H9 (cell line): ENCODE results near the gene TSC2. TPM values are rescaled to one million over a fixed set of nuclear protein-coding genes. Genes with fewer than 3 reads are reported as not detected.

Experiments
- DNase-seq: peaks from one replicate; pipeline ENCODE4 v3.0.0-alpha.2; 2017
- H2AFZ ChIP-seq: one replicate; pipeline ENCODE4 v1.6.1; 2013; ENCODE audit warnings: mild to moderate bottlenecking, low read length, control low read depth, moderate library complexity
- H2AK5ac ChIP-seq: 2 replicates; pipeline ENCODE4 v1.6.1; 2013; ENCODE audit warnings: low read length, control low read depth, mixed read lengths; ENCODE audit not compliant: insufficient read length
- H2BK120ac ChIP-seq: one replicate; pipeline ENCODE4 v1.6.1; 2013; ENCODE audit warnings: low read depth, mild to moderate bottlenecking, low read length, control low read depth, inconsistent platforms; ENCODE audit not compliant: poor library complexity, severe bottlenecking
- H2BK12ac ChIP-seq: 2 replicates; pipeline ENCODE4 v1.6.1; 2013; ENCODE audit warnings: low read length, control low read depth, mixed read lengths, low read depth; ENCODE audit not compliant: insufficient read length
- H2BK15ac ChIP-seq: 2 replicates; pipeline ENCODE4 v1.6.1; 2013; ENCODE audit warnings: low read depth, low read length, control low read depth
- H2BK20ac ChIP-seq: one replicate; pipeline ENCODE4 v1.6.1; 2013; ENCODE audit warnings: low read depth, mild to moderate bottlenecking, low read length, control low read depth, inconsistent platforms; ENCODE audit not compliant: poor library complexity, severe bottlenecking
- H2BK5ac ChIP-seq: 2 replicates; pipeline ENCODE4 v1.6.1; 2013; ENCODE audit warnings: low read length, control low read depth, mixed read lengths; ENCODE audit not compliant: insufficient read length
- H3K14ac ChIP-seq: 2 replicates; pipeline ENCODE4 v1.6.1; 2013; ENCODE audit warnings: low read length, control low read depth; ENCODE audit not compliant: insufficient read depth
- H3K18ac ChIP-seq: 2 replicates; pipeline ENCODE4 v1.6.1; 2013; ENCODE audit warnings: low read depth, mild to moderate bottlenecking, mixed read lengths, low read length, control low read depth; ENCODE audit not compliant: insufficient read length
- H3K23ac ChIP-seq: 2 replicates; pipeline ENCODE4 v1.6.1; 2013; ENCODE audit warnings: low read length, control low read depth, mixed read lengths, low read depth; ENCODE audit not compliant: insufficient read length
- H3K23me2 ChIP-seq: 2 replicates; pipeline ENCODE4 v1.6.1; 2013; ENCODE audit warnings: low read depth, mild to moderate bottlenecking, mixed read lengths, low read length, control low read depth; ENCODE audit not compliant: insufficient read length, poor library complexity, severe bottlenecking
- H3K27ac ChIP-seq: 2 replicates; pipeline ENCODE4 v1.5.1; 2013; ENCODE audit warnings: low read length, control low read depth, mixed read lengths, low read depth; ENCODE audit not compliant: insufficient read length
- H3K27me3 ChIP-seq: 2 replicates; pipeline ENCODE4 v1.6.1; 2013; ENCODE audit warnings: low read length, control low read depth, inconsistent platforms; ENCODE audit not compliant: insufficient read depth
- H3K4ac ChIP-seq: 2 replicates; pipeline ENCODE4 v1.6.1; 2013; ENCODE audit warnings: low read depth, mild to moderate bottlenecking, control low read depth, inconsistent platforms, low read length, moderate library complexity
- H3K4me1 ChIP-seq: 2 replicates; pipeline ENCODE4 v1.6.1; 2013; ENCODE audit warnings: low read length, control low read depth, inconsistent platforms; ENCODE audit not compliant: insufficient read depth
- H3K4me2 ChIP-seq: 2 replicates; pipeline ENCODE4 v1.6.1; 2013; ENCODE audit warnings: low read length, control low read depth, mixed read lengths; ENCODE audit not compliant: insufficient read length, insufficient read depth
- H3K56ac ChIP-seq: 2 replicates; pipeline ENCODE4 v1.6.1; 2013; ENCODE audit warnings: low read depth, mild to moderate bottlenecking, mixed read lengths, low read length, control low read depth; ENCODE audit not compliant: insufficient read length
- H3K79me1 ChIP-seq: 2 replicates; pipeline ENCODE4 v1.6.1; 2013; ENCODE audit warnings: low read depth, mild to moderate bottlenecking, moderate library complexity, low read length, control low read depth, inconsistent platforms; ENCODE audit not compliant: insufficient read depth, poor library complexity, severe bottlenecking
- H3K79me2 ChIP-seq: 2 replicates; pipeline ENCODE4 v1.6.1; 2013; ENCODE audit warnings: low read length, control low read depth, inconsistent platforms; ENCODE audit not compliant: insufficient read depth
- H3K9ac ChIP-seq: 2 replicates; pipeline ENCODE4 v1.6.1; 2013; ENCODE audit warnings: low read length, control low read depth, mixed read lengths; ENCODE audit not compliant: insufficient read length; ENCODE audit errors: extremely low read depth
- H3K9me3 ChIP-seq: one replicate; pipeline ENCODE4 v1.6.1; 2013; ENCODE audit warnings: low read depth, low read length, inconsistent platforms; ENCODE audit not compliant: control insufficient read depth
- H3T11ph ChIP-seq: one replicate; pipeline ENCODE4 v1.6.1; 2013; ENCODE audit warnings: mild to moderate bottlenecking, low read length, control low read depth, inconsistent platforms
- H4K20me1 ChIP-seq: one replicate; pipeline ENCODE4 v1.6.1; 2013; ENCODE audit not compliant: control insufficient read depth, insufficient read length, insufficient read depth
- H4K5ac ChIP-seq: 2 replicates; pipeline ENCODE4 v1.6.1; 2013; ENCODE audit warnings: low read depth, mild to moderate bottlenecking, mixed read lengths, low read length, control low read depth; ENCODE audit not compliant: insufficient read length
- H4K8ac ChIP-seq: replicated peaks from 2 replicates; pipeline ENCODE4 v1.6.1; 2013; ENCODE audit warnings: low read length, control low read depth, mixed read lengths, low read depth; ENCODE audit not compliant: insufficient read length
- H4K91ac ChIP-seq: 2 replicates; pipeline ENCODE4 v1.6.1; 2013; ENCODE audit warnings: low read depth, mild to moderate bottlenecking, moderate library complexity, mixed read lengths, low read length, control low read depth; ENCODE audit not compliant: insufficient read length
- H3K27ac Mint-ChIP-seq, 3 experiments: 2 replicates in 2 of 3; 3 replicates in 1 of 3; pipeline ENCODE4 v1.8.0; 2020 to 2021; ENCODE audit warnings: mixed read lengths in 3 of 3, mild to moderate bottlenecking in 1 of 3, moderate library complexity in 1 of 3
- H3K27me3 Mint-ChIP-seq: 2 replicates; pipeline ENCODE4 v1.8.0; 2021; ENCODE audit warnings: low read depth, mild to moderate bottlenecking, moderate library complexity, mixed read lengths
- H3K36me3 Mint-ChIP-seq, 3 experiments: 2 replicates in 2 of 3; 3 replicates in 1 of 3; pipeline ENCODE4 v1.8.0; 2020 to 2021; ENCODE audit warnings: low read depth in 3 of 3, mixed read lengths in 3 of 3; ENCODE audit not compliant: insufficient read depth in 1 of 3
- H3K4me1 Mint-ChIP-seq, 2 experiments: 2 replicates each; pipeline ENCODE4 v1.8.0; 2020; ENCODE audit warnings: mixed read lengths in 2 of 2
- H3K4me3 Mint-ChIP-seq, 2 experiments: 2 replicates in 1 of 2; 3 replicates in 1 of 2; pipeline ENCODE4 v1.8.0; 2020 to 2021; ENCODE audit warnings: mild to moderate bottlenecking in 2 of 2, mixed read lengths in 2 of 2, moderate library complexity in 1 of 2
- H3K9me3 Mint-ChIP-seq, 2 experiments: 2 replicates in 1 of 2; 3 replicates in 1 of 2; pipeline ENCODE4 v1.8.0; 2020; ENCODE audit warnings: mild to moderate bottlenecking in 2 of 2, mixed read lengths in 2 of 2, moderate library complexity in 1 of 2
- CTCF ChIP-seq: fragments of 200-600 bp; sonication (generic); conservative IDR thresholded peaks from 3 replicates; pipeline ENCODE4 v1.8.0; 2021; ENCODE audit warnings: antibody characterized with exemption, mild to moderate bottlenecking
- WGBS: extraction: QIAGEN DNeasy Blood & Tissue Kit; methylation state at CpG from one replicate; pipeline ENCODE4 v1.1.7; 2013; ENCODE audit warnings: missing lambda C conversion rate, low lambda C conversion rate, mixed read lengths; ENCODE audit not compliant: insufficient read length; ENCODE audit errors: extremely low coverage; 5-methylcytosine and 5-hydroxymethylcytosine counted together
- total RNA-seq: library from RNA; stranded (reverse); gene quantifications from 2 replicates; pipeline ENCODE4 v1.2.1, GENCODE V29; 2021

TSC2 gene
- total RNA-seq, 1 experiment from 2014 or later = 122 TPM

DNA sequence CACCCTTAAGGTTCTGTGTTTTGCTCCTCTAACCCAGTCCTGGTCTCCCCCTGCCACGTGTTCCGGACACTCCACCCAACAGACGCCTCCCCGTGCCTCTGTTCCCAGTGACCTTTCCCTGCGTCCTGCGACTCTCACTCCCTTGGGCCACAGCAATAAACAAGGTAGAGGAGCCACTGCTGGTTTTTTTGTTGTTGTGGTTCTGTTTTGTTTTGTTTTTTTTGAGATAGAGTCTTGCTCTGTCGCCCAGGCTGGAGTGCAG lies 31.9 kb upstream of the TSC2 start:
- DNase-seq = no peak
- no peak overlapping the region for H2AFZ ChIP-seq
- H3K27ac Mint-ChIP-seq = no peak overlapping the region
- no peak overlapping the region for H2AK5ac ChIP-seq
- no peak overlapping the region for H2BK20ac ChIP-seq
- no peak overlapping the region for H3K4me2 ChIP-seq
- no peaks in the 10 kb centered on the region for H3K9me3 ChIP-seq
- H3K9ac ChIP-seq = no peak overlapping the region
- H4K91ac ChIP-seq = no peak overlapping the region
- no peaks in the 10 kb centered on the region for H4K20me1 ChIP-seq
- no peak overlapping the region for H2BK12ac ChIP-seq
- no peaks in the 10 kb centered on the region for H3K9me3 Mint-ChIP-seq
- H3K27ac ChIP-seq = no peak overlapping the region
- H3T11ph ChIP-seq = no peak overlapping the region
- no peak overlapping the region for H3K18ac ChIP-seq
- TF ChIP-seq CTCF = no peak
- H3K4me1 ChIP-seq = no peaks in the 10 kb centered on the region
- H3K23ac ChIP-seq = no peak overlapping the region
- no peak overlapping the region for H3K4ac ChIP-seq
- H3K79me1 ChIP-seq = no peaks in the 10 kb centered on the region
- H3K4me1 Mint-ChIP-seq = peaks cover 2% of the 10 kb centered on the region in 2 experiments; a peak in 1 of 4 replicates
- no peak overlapping the region for H2BK5ac ChIP-seq
- no peak overlapping the region for H3K4me3 Mint-ChIP-seq
- no CpG with 5 or more reads among the region's 7 CpGs for WGBS
- H3K14ac ChIP-seq = no peak overlapping the region
- no peak overlapping the region for H2BK120ac ChIP-seq
- H3K27me3 ChIP-seq = peaks cover 12% of the 10 kb centered on the region; the same call in 1 of the 2 replicates
- H3K23me2 ChIP-seq = peaks cover 9% of the 10 kb centered on the region
- H4K5ac ChIP-seq = no peak overlapping the region
- no peak overlapping the region for H2BK15ac ChIP-seq
- H3K27me3 Mint-ChIP-seq = peaks cover 46% of the 10 kb centered on the region
- H3K79me2 ChIP-seq = no peaks in the 10 kb centered on the region
- peaks cover 0 to 2% (median 0%) of the 10 kb centered on the region in 3 experiments; a peak in 1 of 7 replicates for H3K36me3 Mint-ChIP-seq
- H3K56ac ChIP-seq = no peak overlapping the region
- H4K8ac ChIP-seq = no peak overlapping the region
